ENCODE measurements around the gene MYLK3.
A peak's percentile ranks its signal among the peaks of the same experiment; 100 is the strongest.
"Not testable (repeated sequence)": the region's sequence is repeated elsewhere in the genome, so short reads cannot be mapped to it uniquely, and the experiment has no call there.

The MYLK3 gene

DNA sequence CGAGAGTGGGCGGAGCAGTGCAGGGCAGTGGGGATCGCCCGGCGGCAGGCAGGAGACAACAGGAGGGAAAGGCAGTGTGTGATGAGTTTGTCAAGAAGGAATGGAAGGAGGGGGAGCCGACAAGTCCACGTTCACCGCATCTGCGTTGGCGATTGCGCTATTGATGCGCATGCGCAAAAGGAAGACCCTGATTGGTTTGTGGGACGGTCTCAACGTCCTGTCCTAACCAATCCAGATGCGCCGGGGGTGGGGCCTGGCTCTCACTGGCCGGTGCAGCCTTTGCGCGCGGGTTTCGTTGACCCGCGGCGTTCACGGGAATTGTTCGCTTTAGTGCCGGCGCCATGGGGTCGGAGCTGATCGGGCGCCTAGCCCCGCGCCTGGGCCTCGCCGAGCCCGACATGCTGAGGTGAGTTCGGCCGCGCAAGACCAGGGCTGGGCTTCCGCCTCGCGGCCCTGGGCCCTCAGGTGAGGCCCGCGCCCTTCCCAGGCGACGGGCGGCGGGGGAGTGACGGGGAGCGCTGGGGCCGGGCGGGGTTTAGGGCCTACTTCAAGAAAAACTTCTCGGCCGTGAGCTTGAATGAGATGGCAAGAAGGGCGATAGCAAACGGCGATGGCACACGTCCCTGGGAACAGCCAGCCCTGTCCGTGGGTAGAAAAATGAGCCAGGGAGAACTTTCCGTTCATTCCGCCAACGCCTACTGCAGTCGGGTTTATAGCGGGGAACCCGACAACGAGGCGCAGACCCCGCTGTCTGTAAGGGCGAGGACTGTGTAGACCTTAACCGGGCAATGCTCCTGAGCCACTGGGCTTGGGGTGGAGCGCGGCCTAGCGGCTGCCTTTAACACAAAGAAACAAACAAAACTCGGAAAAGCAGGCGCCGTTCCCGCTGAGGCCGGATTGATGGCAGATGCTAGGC lies 58.5 kb downstream of the MYLK3 start, which contains the start of gene ORC6:
ORC6 (plus strand) TSS at position 295 of the 916 bp plus-strand sequence; CDS start at position 342, 47 bp downstream.
- peak; percentile 95 for DNase-seq (ENCODE audit: low read depth)

DNA sequence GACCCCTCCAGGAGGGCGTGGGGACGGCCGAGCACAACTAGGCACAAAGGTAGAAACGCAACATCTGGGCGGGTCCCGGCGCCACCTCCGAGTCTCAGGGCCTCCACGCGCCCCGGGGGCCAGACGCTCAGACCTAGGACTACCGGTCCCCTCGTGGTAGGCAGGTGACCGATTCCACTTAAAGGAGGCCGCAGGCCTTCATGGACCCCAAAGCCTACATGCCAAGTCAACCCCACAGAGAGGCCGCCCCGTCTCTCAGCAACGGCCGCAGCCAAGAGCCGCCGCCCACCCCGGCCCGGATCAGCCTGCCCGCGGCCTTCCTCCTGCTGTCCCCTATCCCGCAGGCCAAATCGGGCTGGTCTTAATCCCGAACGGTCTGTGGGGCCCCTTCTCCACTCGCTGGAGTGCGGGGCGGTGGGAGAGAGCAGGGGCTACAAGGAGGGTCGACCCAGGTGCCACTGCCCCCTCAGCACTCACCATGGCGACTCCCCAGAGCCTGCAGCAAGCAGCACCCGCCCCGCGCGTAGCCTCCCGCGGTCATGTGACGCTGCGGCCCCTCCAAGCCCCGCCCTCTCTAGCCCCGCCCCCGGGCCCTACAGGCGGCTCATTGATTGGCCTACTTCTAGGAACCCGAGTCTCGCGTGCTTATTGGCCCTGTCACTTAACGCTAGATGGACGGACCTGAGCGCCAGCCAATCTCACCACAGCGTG lies 59.3 kb downstream of the MYLK3 start, which contains the start of gene VPS35:
VPS35 (minus strand) TSS at position 525 of the 711 bp plus-strand sequence; CDS start at position 480, 45 bp downstream.
- DNase-seq (ENCODE audit: low read depth) = peak; percentile 99

DNA sequence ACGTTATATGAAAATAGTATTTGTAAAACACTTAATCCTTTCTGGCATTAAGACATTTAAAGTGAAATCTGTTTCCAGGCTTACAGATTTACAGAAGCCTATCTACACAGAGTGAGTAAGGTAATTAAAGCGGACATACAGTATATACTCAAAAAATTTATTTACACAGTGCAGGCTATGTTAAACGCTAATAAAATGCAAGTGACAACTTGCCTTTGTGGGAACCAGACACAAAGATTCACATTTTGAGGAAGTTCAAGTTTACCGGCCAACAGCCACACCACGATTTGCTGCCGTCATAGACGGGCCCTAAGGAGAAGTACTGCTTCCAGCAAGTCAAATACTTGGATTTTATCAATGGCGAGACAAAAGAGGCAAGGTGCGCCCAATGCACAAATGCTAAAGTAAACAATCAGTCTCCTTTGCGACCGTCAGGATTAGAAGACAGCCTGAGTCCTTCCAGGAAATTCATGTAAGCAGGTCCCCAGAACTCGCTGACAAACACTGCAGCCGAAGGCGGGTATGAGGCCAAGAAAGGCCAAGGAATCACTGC lies 60.0 kb downstream of the MYLK3 start:
- peak; percentile 43 for DNase-seq (ENCODE audit: low read depth)

DNA sequence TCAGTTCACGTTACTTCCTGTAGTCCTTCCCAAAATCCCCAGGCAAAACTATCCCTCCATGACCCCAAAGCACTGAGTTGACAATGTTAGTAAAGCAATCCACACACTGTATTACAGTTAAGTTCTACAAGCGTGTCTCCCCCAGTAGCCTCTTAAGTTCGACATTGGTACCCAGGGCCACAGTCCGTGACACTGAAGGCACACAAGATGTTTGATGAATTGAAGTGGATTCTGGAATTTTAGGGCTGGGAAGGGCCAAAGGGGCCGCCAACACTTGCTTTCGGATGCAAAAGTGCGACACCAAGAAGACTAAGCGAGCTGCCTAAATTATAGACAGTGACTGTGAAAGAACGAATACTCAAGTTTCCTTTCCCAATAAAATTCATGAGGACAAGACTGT lies 60.7 kb downstream of the MYLK3 start:
- no peak for DNase-seq (ENCODE audit: low read depth)

DNA sequence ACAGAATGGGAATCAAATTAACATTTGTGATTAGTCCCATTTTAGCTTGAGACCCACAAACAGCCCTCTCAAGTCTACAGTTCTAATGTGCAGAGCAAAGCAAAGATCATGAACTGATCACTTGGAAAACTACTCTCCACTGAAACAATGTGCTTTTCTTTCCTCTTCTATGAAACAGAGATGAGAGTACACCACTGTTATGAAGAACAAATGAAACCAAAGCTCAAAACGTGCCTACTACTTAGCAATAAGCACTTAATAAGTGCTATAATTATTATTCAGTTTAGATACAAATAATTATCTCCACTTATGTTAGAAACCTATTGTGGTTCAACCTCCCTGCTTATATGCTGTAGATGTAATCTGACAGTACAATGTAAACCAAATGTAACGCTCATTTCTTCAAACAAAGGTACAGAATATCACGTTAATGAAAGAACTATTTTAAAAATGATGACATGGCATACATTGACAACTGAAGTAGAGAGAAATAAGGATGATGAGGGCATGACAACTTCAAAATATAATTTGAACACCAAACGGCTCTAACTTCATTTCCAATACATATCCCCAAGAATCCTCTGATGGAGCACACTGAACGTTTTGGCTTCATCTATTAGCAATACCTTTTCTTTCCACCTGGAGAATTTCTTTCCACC lies 61.2 kb downstream of the MYLK3 start:
- DNase-seq (ENCODE audit: low read depth) = no peak

DNA sequence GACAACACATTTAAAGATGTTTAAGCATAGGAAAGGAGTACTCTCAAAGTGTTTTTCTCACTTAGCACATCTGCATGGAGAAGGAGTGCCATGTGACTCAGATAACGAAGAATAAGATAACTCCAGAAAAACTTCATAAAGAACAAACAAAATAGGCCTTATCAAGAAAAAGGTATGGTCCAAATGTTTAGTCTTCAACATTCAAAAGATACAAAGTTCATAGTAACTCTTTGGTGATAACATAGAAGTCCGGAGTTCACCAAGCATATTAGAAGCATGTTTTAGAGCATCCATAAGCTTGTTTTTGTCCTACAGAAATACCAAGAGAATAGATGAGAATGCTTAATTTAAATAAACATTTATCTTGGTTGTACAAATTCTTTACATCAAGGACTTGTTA lies 66.3 kb downstream of the MYLK3 start:
- not testable (repeated sequence) for DNase-seq (ENCODE audit: low read depth)

DNA sequence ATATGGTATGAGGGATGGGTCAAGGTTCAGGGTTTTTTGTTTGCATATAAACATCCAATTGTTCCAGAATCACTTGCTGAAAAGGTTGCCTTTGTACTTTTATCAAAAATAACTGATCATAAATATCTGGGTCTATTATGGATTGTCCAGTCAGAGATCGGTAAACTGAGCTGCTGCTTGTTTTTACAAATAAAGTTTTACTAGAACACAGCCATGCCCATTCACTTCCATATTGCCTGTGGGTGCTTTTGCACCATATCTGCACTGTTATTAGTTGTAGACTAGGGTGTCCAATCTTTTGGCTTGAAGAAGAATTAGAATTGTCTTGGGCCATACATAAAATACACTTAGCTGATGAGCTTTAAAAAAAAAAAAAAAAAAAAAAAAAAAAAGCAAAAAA lies 70.2 kb downstream of the MYLK3 start:
- not testable (repeated sequence) for DNase-seq (ENCODE audit: low read depth)

DNA sequence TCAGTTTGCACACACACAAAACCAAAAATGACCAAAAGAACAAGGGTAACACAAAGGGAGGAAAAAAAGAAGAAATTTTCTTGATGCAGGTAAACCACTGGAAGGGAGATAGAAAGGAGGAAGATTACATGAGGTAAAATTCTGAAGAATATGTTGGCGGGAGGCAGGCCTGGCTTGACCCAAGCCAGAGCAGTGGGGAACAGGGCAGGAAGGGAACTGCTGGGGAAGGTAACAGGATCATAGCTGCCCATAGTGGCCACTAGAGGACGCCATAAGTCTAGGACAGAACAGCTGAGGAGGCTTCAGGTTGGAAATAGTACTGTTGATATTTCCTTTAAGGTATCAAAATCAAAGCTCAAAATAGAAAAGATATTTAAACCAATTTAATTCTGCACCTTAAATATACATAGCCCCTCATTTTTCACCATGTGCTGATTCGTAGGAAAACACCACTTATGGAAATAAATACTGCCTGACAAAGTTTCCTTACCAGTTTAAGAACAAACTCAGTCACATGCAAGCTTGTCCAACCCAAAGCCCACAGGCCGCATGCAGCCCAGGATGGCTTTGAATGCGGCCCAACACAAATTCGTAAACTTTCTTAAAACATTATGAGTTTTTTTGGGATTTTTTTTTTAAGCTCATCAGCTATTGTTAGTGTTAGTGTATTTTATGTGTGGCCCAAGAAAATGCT lies 74.7 kb downstream of the MYLK3 start:
- DNase-seq (ENCODE audit: low read depth) = peak; percentile 76

DNA sequence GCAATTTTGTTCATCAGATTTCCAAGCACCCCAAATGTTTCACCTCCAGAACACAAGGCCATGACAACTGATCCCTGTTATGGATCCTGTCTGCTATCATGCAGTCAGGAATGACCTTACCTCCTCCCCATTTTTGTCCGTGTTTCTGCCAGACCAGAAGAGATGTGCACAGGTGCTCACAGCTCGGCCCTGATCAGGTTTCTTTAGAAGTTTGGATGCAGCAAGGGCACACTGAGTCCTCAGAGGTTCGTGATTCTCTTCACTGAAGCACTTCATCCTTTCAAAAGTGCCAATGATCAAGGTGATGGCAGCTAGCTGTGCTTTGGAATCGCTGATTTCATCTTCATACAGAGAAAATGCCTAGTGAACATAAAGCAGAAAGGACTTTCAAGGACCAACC lies 86.0 kb downstream of the MYLK3 start:
- no peak for DNase-seq (ENCODE audit: low read depth)

DNA sequence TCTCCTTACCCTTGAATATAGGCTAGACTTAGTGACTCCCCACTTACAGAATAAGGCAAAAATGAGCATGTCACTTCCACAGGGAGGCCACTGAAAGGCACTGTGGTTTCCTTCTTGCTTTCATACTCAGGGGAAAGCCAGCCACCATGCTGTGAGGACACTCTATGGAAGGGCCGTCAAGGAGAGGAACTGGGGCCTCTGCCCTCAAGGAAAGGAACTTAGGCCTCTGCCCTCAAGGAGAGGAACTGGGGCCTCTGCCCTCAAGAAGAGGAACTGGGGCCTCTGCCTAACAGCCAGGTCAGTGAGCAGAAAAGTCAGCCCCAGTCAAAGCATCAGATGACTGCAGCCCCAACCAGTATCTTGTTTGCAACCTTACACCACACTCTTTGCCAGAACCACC lies 89.2 kb downstream of the MYLK3 start:
- peak; percentile 20 for DNase-seq (ENCODE audit: low read depth)

All from iris pigment epithelial cell (primary cell).